HEK293 (cell line): ENCODE results near the gene AHRR.

Experiments
- CTCF ChIA-PET: fragments of 350-600 bp; formaldehyde crosslinking; extraction: SDS; loops from one replicate; lab custom pipeline; 2021; ENCODE audit warnings: antibody characterized with exemption; lab: Yijun Ruan, JAX
- POLR2A ChIA-PET: fragments of 300-600 bp; formaldehyde crosslinking; extraction: SDS; loops from one replicate; lab custom pipeline; 2020; ENCODE audit warnings: antibody characterized with exemption, inconsistent platforms; lab: Yijun Ruan, JAX
- H3K27ac ChIP-seq: fragments of 200-500 bp; sonication (Bioruptor generic); 2 replicates; pipeline ENCODE4 v1.5.1; 2014; ENCODE audit warnings: low read depth, low read length, control low read depth, inconsistent platforms; ENCODE audit errors: extremely low read depth
- H3K36me3 ChIP-seq, 2 experiments: fragments of 200-500 bp in 1 of 2; sonication (Bioruptor generic) in 1 of 2; 1 replicate in 1 of 2; 2 replicates in 1 of 2; pipeline ENCODE4 v1.5.1; 2014 to 2017; ENCODE audit warnings: inconsistent platforms in 2 of 2, low read length in 2 of 2; ENCODE audit not compliant: control insufficient read depth in 2 of 2, insufficient read depth in 1 of 2
- H3K4me1 ChIP-seq: fragments of 200-500 bp; sonication (Bioruptor generic); 2 replicates; pipeline ENCODE4 v1.5.1; 2014; ENCODE audit warnings: mild to moderate bottlenecking, low read length, inconsistent platforms; ENCODE audit not compliant: control insufficient read depth, insufficient read depth
- H3K4me3 ChIP-seq: 2 replicates; pipeline ENCODE4 v1.5.1; 2011; ENCODE audit warnings: low read depth, mild to moderate bottlenecking, control low read depth, low read length, moderate library complexity
- H3K9me3 ChIP-seq: fragments of 200-500 bp; sonication (Bioruptor generic); 2 replicates; pipeline ENCODE4 v1.5.1; 2014; ENCODE audit warnings: low read depth, low read length, inconsistent platforms; ENCODE audit not compliant: control insufficient read depth, insufficient read depth
- BCL11A ChIP-seq: fragments of 450-650 bp; formaldehyde crosslinking; IDR thresholded peaks from 2 replicates; pipeline ENCODE4 v1.5.1; 2016; ENCODE audit warnings: low read depth, missing biosample characterization, missing genetic modification characterization
- EGR2 ChIP-seq: fragments of 450-650 bp; formaldehyde crosslinking; IDR thresholded peaks from 2 replicates; pipeline ENCODE4 v1.5.1; 2016; ENCODE audit warnings: low read depth, missing biosample characterization, missing genetic modification characterization
- INSM2 ChIP-seq: fragments of 450-650 bp; formaldehyde crosslinking; IDR thresholded peaks from 2 replicates; pipeline ENCODE4 v1.5.1; 2016; ENCODE audit warnings: missing biosample characterization, missing genetic modification characterization
- KLF10 ChIP-seq: fragments of 450-650 bp; IDR thresholded peaks from 2 replicates; pipeline ENCODE4 v1.5.1; 2018; ENCODE audit warnings: missing biosample characterization, mild to moderate bottlenecking, missing genetic modification characterization
- OSR2 ChIP-seq: fragments of 450-650 bp; formaldehyde crosslinking; IDR thresholded peaks from 2 replicates; pipeline ENCODE4 v1.5.1; 2016; ENCODE audit warnings: missing biosample characterization, missing genetic modification characterization
- PRDM6 ChIP-seq: fragments of 450-650 bp; formaldehyde crosslinking; IDR thresholded peaks from 2 replicates; pipeline ENCODE4 v1.5.1; 2017; ENCODE audit warnings: missing biosample characterization, missing genetic modification characterization
- TSHZ1 ChIP-seq: fragments of 450-650 bp; formaldehyde crosslinking; IDR thresholded peaks from 2 replicates; pipeline ENCODE4 v1.5.1; 2016; ENCODE audit warnings: missing biosample characterization, missing genetic modification characterization, borderline replicate concordance
- YY2 ChIP-seq: fragments of 450-650 bp; formaldehyde crosslinking; IDR thresholded peaks from 2 replicates; pipeline ENCODE4 v1.5.1; 2016; ENCODE audit warnings: missing biosample characterization, missing genetic modification characterization
- ZBTB17 ChIP-seq: fragments of 450-650 bp; formaldehyde crosslinking; IDR thresholded peaks from 2 replicates; pipeline ENCODE4 v1.5.1; 2016; ENCODE audit warnings: missing biosample characterization, missing genetic modification characterization
- ZFHX2 ChIP-seq: fragments of 450-650 bp; formaldehyde crosslinking; conservative IDR thresholded peaks from 2 replicates; pipeline ENCODE4 v1.5.1; 2016; ENCODE audit warnings: missing biosample characterization, missing genetic modification characterization
- ZNF121 ChIP-seq: fragments of 450-650 bp; formaldehyde crosslinking; IDR thresholded peaks from 2 replicates; pipeline ENCODE4 v1.5.1; 2016; ENCODE audit warnings: missing biosample characterization, missing genetic modification characterization
- ZNF146 ChIP-seq: fragments of 450-650 bp; formaldehyde crosslinking; IDR thresholded peaks from 2 replicates; pipeline ENCODE4 v1.5.1; 2016; ENCODE audit warnings: missing biosample characterization, missing genetic modification characterization
- ZNF155 ChIP-seq: fragments of 450-650 bp; formaldehyde crosslinking; IDR thresholded peaks from 2 replicates; pipeline ENCODE4 v1.5.1; 2016; ENCODE audit warnings: missing biosample characterization, missing genetic modification characterization
- ZNF157 ChIP-seq: fragments of 450-650 bp; formaldehyde crosslinking; IDR thresholded peaks from 2 replicates; pipeline ENCODE4 v1.5.1; 2016; ENCODE audit warnings: missing biosample characterization, missing genetic modification characterization
- ZNF416 ChIP-seq: fragments of 450-650 bp; formaldehyde crosslinking; IDR thresholded peaks from 2 replicates; pipeline ENCODE4 v1.5.1; 2016; ENCODE audit warnings: missing biosample characterization, missing genetic modification characterization
- ZNF561 ChIP-seq: fragments of 450-650 bp; IDR thresholded peaks from 2 replicates; pipeline ENCODE4 v1.5.1; 2018; ENCODE audit warnings: missing biosample characterization, missing genetic modification characterization, borderline replicate concordance
- ZNF658 ChIP-seq: fragments of 450-650 bp; formaldehyde crosslinking; IDR thresholded peaks from 2 replicates; pipeline ENCODE4; 2016; ENCODE audit warnings: missing biosample characterization, missing genetic modification characterization
- ZNF776 ChIP-seq: fragments of 450-650 bp; formaldehyde crosslinking; IDR thresholded peaks from 2 replicates; pipeline ENCODE4 v1.5.0; 2017; ENCODE audit warnings: missing biosample characterization, missing genetic modification characterization, borderline replicate concordance
- ZNF843 ChIP-seq: fragments of 450-650 bp; formaldehyde crosslinking; IDR thresholded peaks from 2 replicates; pipeline ENCODE4 v1.5.1; 2016; ENCODE audit warnings: missing biosample characterization, missing genetic modification characterization

Gene AHRR

GRCh38 chr5:462051-462481 lies 140.6 kb downstream of the AHRR start:
- Histone ChIP-seq H3K4me3 (no peak overlapping the region), H3K36me3 (peaks cover 48 to 89% of the 10 kb centered on the region in 2 experiments), H3K4me1 (no peaks in the 10 kb centered on the region), H3K9me3 (no peaks in the 10 kb centered on the region), H3K27ac (no peak overlapping the region)
- no peak for TF ChIP-seq KLF10 (tag by site-specific recombination)
- TF ChIP-seq BCL11A (tag by site-specific recombination), result no peak
- no peak for TF ChIP-seq INSM2 (tag by site-specific recombination)
- no peak for TF ChIP-seq PRDM6
- TF ChIP-seq ZNF843, result no peak
- TF ChIP-seq ZNF121 (tag by site-specific recombination), result no peak
- no peak for TF ChIP-seq YY2 (tag by site-specific recombination)
- TF ChIP-seq ZNF776 (tag by site-specific recombination), result no peak
- no peak for TF ChIP-seq ZNF157 (tag by site-specific recombination)
- no peak for TF ChIP-seq OSR2 (tag by site-specific recombination)
- TF ChIP-seq TSHZ1, result no peak
- CTCF ChIA-PET, result interaction anchor here (1.0 kb wide), 1 partner anchor 145 kb away, joined by 5 read pairs; no protein-coding TSS in a partner anchor
- POLR2A ChIA-PET, result interaction anchor here (0.7 kb wide), 1 partner anchor 19 kb away, joined by 3 read pairs; the partner anchor contains the start of gene EXOC3

GRCh38 chr5:463301-463700 lies 141.8 kb downstream of the AHRR start:
- Histone ChIP-seq H3K36me3 (peaks cover 45 to 78% of the 10 kb centered on the region in 2 experiments), H3K4me1 (no peaks in the 10 kb centered on the region), H3K27ac (no peak overlapping the region), H3K9me3 (no peaks in the 10 kb centered on the region), H3K4me3 (no peak overlapping the region)
- CTCF ChIA-PET, result no interaction called here
- POLR2A ChIA-PET, result no interaction called here
- TF ChIP-seq ZBTB17, result no peak
- TF ChIP-seq ZNF776 (tag by site-specific recombination), result no peak
- no peak for TF ChIP-seq ZNF561 (tag by site-specific recombination)
- TF ChIP-seq ZNF658 (tag by site-specific recombination), result no peak

GRCh38 chr5:463952-464351 lies 142.4 kb downstream of the AHRR start:
- TF ChIP-seq ZNF416 (no peak), EGR2 (peak; percentile 73), ZFHX2 (peak; percentile 70), ZNF155 (tag by site-specific recombination) (no peak), ZNF146 (no peak)
- CTCF ChIA-PET, result interaction anchor here (0.7 kb wide), 1 partner anchor 86 kb away, joined by 3 read pairs; no protein-coding TSS in a partner anchor
- POLR2A ChIA-PET, result no interaction called here
- H3K4me1 ChIP-seq, result no peaks in the 10 kb centered on the region
- H3K36me3 ChIP-seq, result peaks cover 46 to 71% of the 10 kb centered on the region in 2 experiments
- no peaks in the 10 kb centered on the region for H3K9me3 ChIP-seq
- no peak overlapping the region for H3K4me3 ChIP-seq
- no peak overlapping the region for H3K27ac ChIP-seq
